Hepatocyte (in vitro differentiated cells): ENCODE measurements around the gene THSD4. TPM values are rescaled to one million over a fixed set of nuclear protein-coding genes. Genes with fewer than 3 reads are reported as not detected.

Source experiments
- DNase-seq: peaks from one replicate; pipeline ENCODE4 v3.0.0-alpha.2; 2016; ENCODE audit warnings: low spot score
- H2AFZ ChIP-seq: fragments of 200-600 bp; sonication (generic); 2 replicates; pipeline ENCODE4 v1.6.0; 2016; ENCODE audit warnings: antibody characterized with exemption, mild to moderate bottlenecking
- H3K27ac ChIP-seq: fragments of 200-600 bp; sonication (generic); 2 replicates; pipeline ENCODE4 v1.5.1; 2016; ENCODE audit warnings: mild to moderate bottlenecking
- H3K27me3 ChIP-seq: fragments of 200-600 bp; sonication (generic); 2 replicates; pipeline ENCODE4 v1.6.1; 2016
- H3K36me3 ChIP-seq: fragments of 200-600 bp; sonication (generic); replicated peaks from 2 replicates; pipeline ENCODE4 v1.5.1; 2016; ENCODE audit warnings: low read depth; ENCODE audit not compliant: insufficient read depth
- H3K4me1 ChIP-seq: fragments of 200-600 bp; sonication (generic); 2 replicates; pipeline ENCODE4 v1.5.1; 2016; ENCODE audit warnings: mild to moderate bottlenecking, moderate library complexity; ENCODE audit not compliant: insufficient read depth
- H3K4me2 ChIP-seq: fragments of 200-600 bp; sonication (generic); 2 replicates; pipeline ENCODE4 v1.6.0; 2016
- H3K4me3 ChIP-seq: fragments of 200-600 bp; sonication (generic); 2 replicates; pipeline ENCODE4 v1.5.1; 2016; ENCODE audit warnings: mild to moderate bottlenecking
- H3K79me2 ChIP-seq: fragments of 200-600 bp; sonication (generic); 2 replicates; pipeline ENCODE4 v1.6.0; 2017; ENCODE audit warnings: mild to moderate bottlenecking
- H3K9me2 ChIP-seq: fragments of 200-600 bp; sonication (generic); replicated peaks from 2 replicates; pipeline ENCODE4 v1.6.0; 2017; ENCODE audit warnings: mild to moderate bottlenecking; ENCODE audit not compliant: insufficient read depth
- H3K9me3 ChIP-seq: fragments of 200-600 bp; sonication (generic); 2 replicates; pipeline ENCODE4 v1.5.1; 2016; ENCODE audit warnings: low read depth, mild to moderate bottlenecking
- H4K20me1 ChIP-seq: fragments of 200-600 bp; sonication (generic); 2 replicates; pipeline ENCODE4 v1.6.0; 2016; ENCODE audit warnings: mild to moderate bottlenecking; ENCODE audit not compliant: insufficient read depth, poor library complexity, severe bottlenecking
- CTCF ChIP-seq: fragments of 200-600 bp; sonication (generic); IDR thresholded peaks from 2 replicates; pipeline ENCODE4 v1.5.1; 2016; ENCODE audit warnings: antibody characterized with exemption, mild to moderate bottlenecking; ENCODE audit not compliant: poor library complexity
- EZH2 ChIP-seq: fragments of 200-600 bp; sonication (generic); IDR thresholded peaks from 2 replicates; pipeline ENCODE4 v1.6.1; 2016; ENCODE audit warnings: antibody characterized with exemption, mild to moderate bottlenecking, borderline replicate concordance
- EZH2phosphoT487 ChIP-seq: fragments of 200-600 bp; sonication (generic); IDR thresholded peaks from one replicate; pipeline ENCODE4 v1.6.1; 2018; ENCODE audit warnings: antibody characterized with exemption, mild to moderate bottlenecking, low read depth, moderate library complexity; ENCODE audit not compliant: unreplicated experiment, severe bottlenecking
- whole genome bisulfite sequencing: methylation state at CpG from one replicate; pipeline ENCODE4 v1.1.6; 2016; ENCODE audit warnings: low lambda C conversion rate; ENCODE audit errors: missing lambda C conversion rate; 5-methylcytosine and 5-hydroxymethylcytosine counted together
- polyA plus RNA-seq: library from polyadenylated mRNA; unstranded; fragments of >200 nt; fragmentation: Nextera tagmentation; extraction: Ambion mirVana; gene quantifications from 2 replicates; pipeline ENCODE4 v1.2.1, GENCODE V29; 2016
- total RNA-seq: library from RNA; depleted of rRNA; stranded (reverse); fragments of >200 nt; gene quantifications from 2 replicates; pipeline ENCODE4 v1.2.3, GENCODE V29; 2014

The THSD4 gene
- total and polyA plus RNA-seq, 2 experiments from 2014 or later = 4.3 to 7.0 TPM

- Histone ChIP-seq H4K20me1 (no peaks in the 10 kb centered on the region), H2AFZ (peak overlapping the region; percentile 77), H3K4me1 (no peaks in the 10 kb centered on the region), H3K4me3 (peak overlapping the region; percentile 90), H3K27ac (no peak overlapping the region), H3K4me2 (peak overlapping the region; percentile 99), H3K9me3 (no peaks in the 10 kb centered on the region), H3K79me2 (no peaks in the 10 kb centered on the region), H3K27me3 (peaks cover 13% of the 10 kb centered on the region), H3K36me3 (no peaks in the 10 kb centered on the region), H3K9me2 (no peaks in the 10 kb centered on the region)
- TF ChIP-seq CTCF (no peak), EZH2 (no peak), EZH2phosphoT487 (no peak)
- 23% methylated on average over 13 of the region's 13 CpGs for WGBS
- no peak for DNase-seq
Measured at GRCh38 chr15:71116366-71116765, 1.1 kb downstream of the THSD4 start.

- DNase-seq = no peak
- 91% methylated on average over 3 of the region's 3 CpGs for WGBS
- Histone ChIP-seq H2AFZ (no peak overlapping the region), H4K20me1 (no peaks in the 10 kb centered on the region), H3K9me2 (no peaks in the 10 kb centered on the region), H3K27ac (no peak overlapping the region), H3K36me3 (no peaks in the 10 kb centered on the region), H3K27me3 (peaks cover 13% of the 10 kb centered on the region), H3K4me2 (peak overlapping the region; percentile 99), H3K79me2 (no peaks in the 10 kb centered on the region), H3K4me1 (no peaks in the 10 kb centered on the region), H3K9me3 (no peaks in the 10 kb centered on the region), H3K4me3 (no peak overlapping the region)
- TF ChIP-seq CTCF (no peak), EZH2 (no peak), EZH2phosphoT487 (no peak)
Measured at GRCh38 chr15:71116942-71117341, 1.7 kb downstream of the THSD4 start.

GRCh38 chr15:71117714-71118305 is 2.5 kb downstream of the THSD4 start:
- DNase-seq = no peak
- no peak for TF ChIP-seq EZH2
- no peak for TF ChIP-seq CTCF
- TF ChIP-seq EZH2phosphoT487 = no peak
- no peaks in the 10 kb centered on the region for H4K20me1 ChIP-seq
- 91% methylated on average over 7 of the region's 7 CpGs for WGBS
- H3K27me3 ChIP-seq = peaks cover 13% of the 10 kb centered on the region
- no peaks in the 10 kb centered on the region for H3K79me2 ChIP-seq
- H3K27ac ChIP-seq = no peak overlapping the region
- no peaks in the 10 kb centered on the region for H3K4me1 ChIP-seq
- no peak overlapping the region for H3K4me2 ChIP-seq
- H2AFZ ChIP-seq = no peak overlapping the region
- H3K4me3 ChIP-seq = no peak overlapping the region
- no peaks in the 10 kb centered on the region for H3K9me2 ChIP-seq
- H3K9me3 ChIP-seq = no peaks in the 10 kb centered on the region
- no peaks in the 10 kb centered on the region for H3K36me3 ChIP-seq

GRCh38 chr15:71118345-71118744 is 3.1 kb downstream of the THSD4 start:
- Histone ChIP-seq H3K27me3 (peaks cover 13% of the 10 kb centered on the region), H2AFZ (no peak overlapping the region), H3K27ac (no peak overlapping the region), H3K9me3 (no peaks in the 10 kb centered on the region), H3K4me2 (no peak overlapping the region), H3K9me2 (no peaks in the 10 kb centered on the region), H3K4me3 (no peak overlapping the region), H3K36me3 (no peaks in the 10 kb centered on the region), H3K79me2 (no peaks in the 10 kb centered on the region), H4K20me1 (no peaks in the 10 kb centered on the region), H3K4me1 (no peaks in the 10 kb centered on the region)
- 92% methylated on average over 5 of the region's 5 CpGs for WGBS
- TF ChIP-seq EZH2 (no peak), EZH2phosphoT487 (no peak), CTCF (no peak)
- no peak for DNase-seq
